Ectodermal cell (in vitro differentiated cells): ENCODE measurements around the gene PPFIA1.

Source experiments
- H3K27ac ChIP-seq: 2 replicates; pipeline ENCODE4 v1.7.0; 2013; ENCODE audit warnings: mild to moderate bottlenecking, low read depth, low read length; ENCODE audit not compliant: insufficient read depth, poor library complexity, severe bottlenecking
- H3K27me3 ChIP-seq: 2 replicates; pipeline ENCODE4 v1.7.0; 2013; ENCODE audit warnings: mild to moderate bottlenecking, low read length; ENCODE audit not compliant: insufficient read depth, control insufficient read depth, poor library complexity, severe bottlenecking
- H3K36me3 ChIP-seq: one replicate; pipeline ENCODE4 v1.7.0; 2013; ENCODE audit warnings: low read length; ENCODE audit not compliant: control insufficient read depth, insufficient read depth
- H3K4me1 ChIP-seq: one replicate; pipeline ENCODE4 v1.7.0; 2013; ENCODE audit warnings: low read length; ENCODE audit not compliant: control insufficient read depth, insufficient read depth
- H3K4me3 ChIP-seq: 2 replicates; pipeline ENCODE4 v1.7.0; 2013; ENCODE audit warnings: low read depth, low read length, control low read depth; ENCODE audit not compliant: insufficient read depth
- H3K9me3 ChIP-seq: 2 replicates; pipeline ENCODE4 v1.7.0; 2013; ENCODE audit warnings: mild to moderate bottlenecking, low read length, moderate library complexity; ENCODE audit not compliant: control insufficient read depth
- WGBS, 2 experiments: methylation state at CpG; one replicate each; pipeline ENCODE4 v1.1.7; 2013; ENCODE audit warnings: missing lambda C conversion rate in 2 of 2; 5-methylcytosine and 5-hydroxymethylcytosine counted together

PPFIA1 gene

GRCh38 chr11:70433038-70433437 lies 162.5 kb downstream of the PPFIA1 start:
- Histone ChIP-seq H3K27ac (no peak overlapping the region), H3K36me3 (peaks cover 38% of the 10 kb centered on the region), H3K27me3 (no peaks in the 10 kb centered on the region), H3K4me3 (no peak overlapping the region), H3K4me1 (no peaks in the 10 kb centered on the region), H3K9me3 (no peaks in the 10 kb centered on the region)
- WGBS, 2 experiments: 96% methylated on average over 20 of the region's 20 CpGs

- Histone ChIP-seq H3K9me3 (no peaks in the 10 kb centered on the region), H3K27me3 (no peaks in the 10 kb centered on the region), H3K4me3 (no peak overlapping the region), H3K36me3 (peaks cover 38% of the 10 kb centered on the region), H3K4me1 (no peaks in the 10 kb centered on the region), H3K27ac (no peak overlapping the region)
- 95 to 97% methylated on average over 13 of the region's 13 CpGs for WGBS, 2 experiments
Observed at GRCh38 chr11:70433526-70433925, 163.0 kb downstream of the PPFIA1 start.
